LNCAP (cell line): ENCODE measurements around the gene LMF2.

ENCODE experiments used
- TF ChIP-seq, protein P1 (sequence below): fragments of 450-650 bp; IDR thresholded peaks from 2 replicates; pipeline ENCODE4 v1.5.1; 2017; ENCODE audit warnings: mild to moderate bottlenecking

LMF2 gene

DNA sequence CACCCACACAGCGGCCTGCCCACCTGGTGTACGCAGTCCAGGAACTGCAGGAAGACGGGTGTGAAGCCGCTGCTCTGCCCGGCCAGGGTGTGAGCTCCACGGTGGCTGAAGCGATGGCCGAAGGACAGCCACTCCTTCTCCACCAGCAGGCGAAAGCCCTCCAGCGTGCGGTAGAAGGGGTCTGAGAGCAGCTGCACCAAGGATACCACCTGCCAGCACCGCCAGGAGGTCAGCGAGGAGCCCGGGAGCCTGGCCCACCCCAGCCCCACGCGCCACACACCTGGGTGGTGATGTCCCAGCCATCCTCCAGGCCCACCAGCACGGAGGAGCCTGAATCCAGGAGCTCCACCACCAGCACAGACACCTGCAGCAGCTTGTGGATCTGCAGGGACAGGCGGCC is 52.3 kb downstream of the LMF2 start:
- TF ChIP-seq, protein P1, sequence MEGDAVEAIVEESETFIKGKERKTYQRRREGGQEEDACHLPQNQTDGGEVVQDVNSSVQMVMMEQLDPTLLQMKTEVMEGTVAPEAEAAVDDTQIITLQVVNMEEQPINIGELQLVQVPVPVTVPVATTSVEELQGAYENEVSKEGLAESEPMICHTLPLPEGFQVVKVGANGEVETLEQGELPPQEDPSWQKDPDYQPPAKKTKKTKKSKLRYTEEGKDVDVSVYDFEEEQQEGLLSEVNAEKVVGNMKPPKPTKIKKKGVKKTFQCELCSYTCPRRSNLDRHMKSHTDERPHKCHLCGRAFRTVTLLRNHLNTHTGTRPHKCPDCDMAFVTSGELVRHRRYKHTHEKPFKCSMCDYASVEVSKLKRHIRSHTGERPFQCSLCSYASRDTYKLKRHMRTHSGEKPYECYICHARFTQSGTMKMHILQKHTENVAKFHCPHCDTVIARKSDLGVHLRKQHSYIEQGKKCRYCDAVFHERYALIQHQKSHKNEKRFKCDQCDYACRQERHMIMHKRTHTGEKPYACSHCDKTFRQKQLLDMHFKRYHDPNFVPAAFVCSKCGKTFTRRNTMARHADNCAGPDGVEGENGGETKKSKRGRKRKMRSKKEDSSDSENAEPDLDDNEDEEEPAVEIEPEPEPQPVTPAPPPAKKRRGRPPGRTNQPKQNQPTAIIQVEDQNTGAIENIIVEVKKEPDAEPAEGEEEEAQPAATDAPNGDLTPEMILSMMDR, result no peak

DNA sequence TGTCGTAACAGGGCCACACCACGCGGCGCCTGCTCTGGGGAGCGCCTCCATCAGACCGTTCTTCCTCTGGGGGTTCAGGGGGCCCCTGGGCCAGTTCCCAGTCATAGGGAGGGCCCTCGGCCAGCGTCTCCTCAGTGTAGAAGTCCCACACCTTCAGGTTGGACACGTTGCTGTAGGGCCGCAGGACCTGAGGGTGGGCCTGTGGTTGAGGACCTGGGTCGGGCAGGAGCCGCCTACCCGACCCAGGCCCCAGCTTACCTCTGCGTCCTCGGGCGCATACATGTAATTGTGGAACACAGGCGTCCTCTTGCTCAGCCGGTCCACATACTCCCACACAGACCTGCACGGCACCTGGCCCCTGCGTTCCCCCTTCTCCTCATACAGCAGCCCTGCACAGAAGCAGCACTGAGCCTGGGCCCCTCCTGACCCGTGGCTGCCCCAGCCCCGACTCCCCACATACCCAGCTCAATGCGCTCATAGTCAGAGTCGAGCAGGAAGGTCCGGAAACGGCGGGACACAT is 52.9 kb downstream of the LMF2 start:
- TF ChIP-seq, protein P1, result no peak
